NCI-H2029 treated with DMSO at 0.1 percent for 48 hours (cell line): Measurements from ENCODE around the gene FNIP1.
"Not testable (repeated sequence)": the region's sequence is repeated elsewhere in the genome, so short reads cannot be mapped to it uniquely, and the experiment has no call there.

ENCODE experiments used
- DNase-seq: peaks from one replicate; lab custom pipeline; 2025; lab: John Stamatoyannopoulos, UW

Gene FNIP1

GRCh38 chr5:131749723-131750470 lies 46.9 kb downstream of the FNIP1 start:
- no peak for DNase-seq

DNA sequence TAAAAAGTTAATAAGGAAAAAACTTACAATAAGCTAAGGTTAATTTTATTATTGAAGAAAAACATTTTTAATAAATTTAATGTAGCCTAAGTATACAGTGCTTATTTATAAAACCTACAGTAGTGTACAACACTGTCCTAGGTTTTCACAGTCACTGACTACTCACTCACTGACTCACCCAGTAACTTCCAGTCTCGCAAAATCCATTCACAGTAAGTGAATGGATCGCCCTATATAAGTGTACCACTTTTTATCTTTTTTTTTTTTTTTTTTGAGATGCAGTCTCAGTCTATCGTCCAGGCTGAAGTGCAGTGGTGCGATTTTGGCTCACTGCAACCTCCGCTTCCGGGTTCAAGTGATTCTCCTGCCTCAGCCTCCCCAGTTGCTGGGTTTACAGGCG lies 47.7 kb downstream of the FNIP1 start:
- no peak for DNase-seq

DNA sequence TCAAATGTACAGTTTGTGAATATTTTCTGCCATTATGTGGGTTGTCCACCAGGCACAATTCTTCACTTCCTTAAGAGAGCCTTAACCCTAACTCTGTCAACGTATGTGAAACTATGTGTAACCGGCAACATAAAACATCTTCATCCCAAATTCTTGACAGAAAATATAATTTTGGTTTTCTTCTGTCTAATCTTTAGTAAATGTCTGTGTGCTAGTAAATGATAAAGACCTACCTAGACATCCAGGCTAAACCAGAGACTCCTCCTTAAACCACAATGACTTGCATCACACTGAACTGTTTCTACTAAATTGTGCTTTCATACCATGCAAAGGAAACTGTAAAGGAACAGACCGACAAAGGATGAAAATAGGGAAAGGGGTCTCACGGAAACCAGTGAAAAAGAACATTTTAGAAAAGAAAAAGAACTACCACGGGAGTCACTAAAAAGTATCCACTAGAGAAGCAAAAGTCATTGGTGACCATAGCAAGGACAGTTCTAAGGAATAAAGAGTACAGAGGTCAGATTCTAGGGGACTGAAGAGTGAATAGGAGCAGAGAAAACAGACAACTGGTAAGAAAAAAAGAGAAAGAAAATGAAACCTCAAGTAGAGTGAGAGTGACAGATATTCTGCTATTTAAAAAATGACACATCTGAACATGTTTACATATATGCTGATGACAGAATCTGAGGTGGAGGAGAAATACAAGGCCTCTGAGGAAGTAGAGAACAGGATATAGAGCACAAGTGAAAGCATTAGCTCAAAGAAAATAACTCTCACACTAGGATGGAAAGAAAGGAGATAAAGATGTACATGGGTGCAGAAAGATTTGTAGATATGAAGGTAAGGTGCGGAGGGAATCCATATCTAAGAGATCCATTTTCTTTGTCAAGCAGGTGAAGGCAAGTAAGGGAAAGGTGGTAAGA lies 49.4 kb downstream of the FNIP1 start:
- no peak for DNase-seq

- DNase-seq, result no peak
Measured at GRCh38 chr5:131746423-131746822, 50.4 kb downstream of the FNIP1 start.

GRCh38 chr5:131745703-131746102 lies 51.1 kb downstream of the FNIP1 start:
- no peak for DNase-seq

DNA sequence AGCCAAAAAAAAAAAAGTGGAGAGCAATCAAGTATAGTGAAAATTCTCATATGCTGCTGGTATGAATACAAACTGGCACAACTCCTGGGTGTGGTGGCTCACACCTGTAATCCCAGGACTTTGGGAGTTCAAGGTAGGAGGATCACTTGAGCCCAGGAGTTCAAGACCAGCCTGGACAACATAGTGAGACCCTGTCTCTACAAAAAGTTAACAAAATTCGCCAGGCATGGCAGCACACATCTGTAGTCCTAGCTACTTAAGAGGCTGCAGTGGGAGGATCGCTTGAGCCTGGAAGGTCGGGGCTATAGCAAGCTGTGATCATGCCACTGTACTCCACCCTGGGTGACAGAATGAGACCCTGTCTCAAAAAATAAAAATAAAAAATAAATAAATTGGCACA lies 51.7 kb downstream of the FNIP1 start:
- DNase-seq, result no peak

DNA sequence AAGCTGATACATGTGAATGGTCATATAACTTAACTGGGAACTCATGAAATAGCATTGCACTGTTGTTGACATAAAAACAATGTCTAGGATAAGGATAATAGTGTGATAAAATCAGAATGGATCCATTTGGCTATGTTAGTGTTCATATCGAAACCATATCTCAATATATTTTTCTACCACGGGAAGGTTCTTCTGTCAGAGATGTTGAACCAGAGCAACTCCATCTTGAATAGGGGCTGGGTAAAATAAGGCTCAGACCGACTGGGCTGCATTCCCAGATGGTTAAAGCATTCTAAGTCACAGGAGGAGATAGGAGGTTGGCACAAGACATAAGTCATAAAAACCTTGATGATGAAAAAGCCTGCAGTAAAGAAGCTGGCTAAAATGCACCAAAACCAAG lies 56.3 kb downstream of the FNIP1 start:
- DNase-seq, result no peak

- DNase-seq, result no peak
Measured at GRCh38 chr5:131735393-131735792, 61.4 kb downstream of the FNIP1 start.

DNA sequence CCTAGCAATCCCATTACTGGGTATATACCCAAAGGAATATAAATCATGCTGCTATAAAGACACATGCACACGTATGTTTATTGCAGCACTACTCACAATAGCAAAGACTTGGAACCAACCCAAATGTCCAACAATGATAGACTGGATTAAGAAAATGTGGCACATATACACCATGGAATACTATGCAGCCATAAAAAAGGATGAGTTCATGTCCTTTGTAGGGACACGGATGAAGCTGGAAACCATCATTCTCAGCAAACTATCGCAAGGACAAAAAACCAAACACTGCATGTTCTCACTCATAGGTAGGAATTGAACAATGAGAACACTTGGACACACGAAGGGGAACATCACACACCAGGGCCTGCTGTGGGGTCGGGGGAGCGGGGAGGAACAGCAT lies 61.9 kb downstream of the FNIP1 start:
- not testable (repeated sequence) for DNase-seq

- not testable (repeated sequence) for DNase-seq
Measured at GRCh38 chr5:131729292-131729691, 67.5 kb downstream of the FNIP1 start.

DNA sequence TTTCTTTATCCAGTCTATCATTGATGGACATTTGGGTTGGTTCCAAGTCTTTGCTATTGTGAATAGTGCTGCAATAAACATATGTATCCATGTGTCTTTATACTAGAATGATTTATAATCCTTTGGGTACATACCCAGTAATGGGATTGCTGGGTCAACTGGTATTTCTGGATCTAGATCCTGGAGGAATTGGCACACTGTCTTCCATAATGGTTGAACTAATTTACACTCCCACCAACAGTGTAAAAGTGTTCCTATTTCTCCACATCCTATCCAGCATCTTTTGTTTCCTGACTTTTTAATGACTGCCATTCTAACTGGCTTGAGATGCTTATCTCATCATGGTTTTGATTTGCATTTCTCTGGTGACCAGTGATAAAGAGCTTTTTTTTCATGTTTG lies 72.7 kb downstream of the FNIP1 start:
- not testable (repeated sequence) for DNase-seq

- DNase-seq, result peak; percentile 77
Measured at GRCh38 chr5:131720714-131721113, 76.1 kb downstream of the FNIP1 start.

DNA sequence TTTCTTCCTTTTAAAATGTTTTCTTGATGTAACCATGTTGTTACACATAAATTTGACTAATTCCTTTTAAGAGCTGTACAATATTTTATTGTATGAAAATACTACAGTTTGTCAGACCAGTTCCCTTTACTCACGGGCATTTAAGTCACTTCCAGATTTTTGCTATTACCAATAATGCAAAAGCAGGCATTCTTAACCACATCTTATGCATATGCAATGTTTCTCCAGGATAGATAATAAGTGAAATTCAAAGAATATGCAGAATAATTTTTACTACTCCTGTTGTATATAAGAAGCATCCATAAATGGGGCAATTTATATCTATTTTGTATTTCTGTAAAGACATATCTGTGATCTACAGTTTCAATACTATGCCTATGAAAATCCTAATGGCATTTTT lies 77.3 kb downstream of the FNIP1 start:
- DNase-seq, result no peak

DNA sequence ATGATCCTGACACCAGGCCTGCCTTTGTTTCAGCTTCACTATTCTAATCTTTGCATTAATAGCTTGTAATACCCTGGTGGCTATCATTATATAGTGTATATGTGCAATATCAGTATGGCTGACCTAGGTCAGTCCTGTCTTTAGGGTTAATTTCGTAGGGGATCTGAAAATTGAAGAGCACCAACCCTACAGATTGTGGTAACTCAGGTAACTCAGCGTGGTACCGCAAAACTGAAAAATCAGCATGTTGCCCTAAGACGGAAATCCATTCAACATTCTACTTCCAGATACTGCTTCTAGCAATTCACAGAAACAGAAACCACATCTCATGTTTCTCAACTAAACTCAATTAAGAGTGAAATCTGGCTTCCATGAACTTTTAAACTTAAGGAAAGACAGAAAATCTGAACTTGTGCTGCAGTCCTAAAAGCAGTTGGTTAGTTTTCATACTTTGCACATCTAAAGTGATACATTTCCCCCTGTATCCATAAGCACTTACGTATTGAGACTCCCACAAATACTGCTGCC lies 78.3 kb downstream of the FNIP1 start:
- DNase-seq, result no peak

DNA sequence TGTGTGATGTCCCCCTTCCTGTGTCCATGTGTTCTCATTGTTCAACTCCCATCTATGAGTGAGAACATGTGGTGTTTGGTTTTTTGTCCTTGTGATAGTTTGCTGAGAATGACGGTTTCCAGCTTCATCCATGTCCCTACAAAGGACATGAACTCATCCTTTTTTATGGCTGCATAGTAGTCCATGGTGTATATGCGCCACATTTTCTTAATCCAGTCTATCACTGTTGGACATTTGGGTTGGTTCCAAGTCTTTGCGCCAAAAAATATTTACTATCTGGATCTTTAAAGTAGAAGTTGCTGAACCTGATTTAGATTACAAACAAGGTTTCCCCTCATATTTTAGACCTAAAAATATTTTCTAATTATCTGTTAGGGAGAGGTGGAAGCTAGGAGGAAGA lies 79.7 kb downstream of the FNIP1 start:
- DNase-seq, result not testable (repeated sequence)

GRCh38 chr5:131716650-131717049 lies 80.2 kb downstream of the FNIP1 start:
- no peak for DNase-seq

DNA sequence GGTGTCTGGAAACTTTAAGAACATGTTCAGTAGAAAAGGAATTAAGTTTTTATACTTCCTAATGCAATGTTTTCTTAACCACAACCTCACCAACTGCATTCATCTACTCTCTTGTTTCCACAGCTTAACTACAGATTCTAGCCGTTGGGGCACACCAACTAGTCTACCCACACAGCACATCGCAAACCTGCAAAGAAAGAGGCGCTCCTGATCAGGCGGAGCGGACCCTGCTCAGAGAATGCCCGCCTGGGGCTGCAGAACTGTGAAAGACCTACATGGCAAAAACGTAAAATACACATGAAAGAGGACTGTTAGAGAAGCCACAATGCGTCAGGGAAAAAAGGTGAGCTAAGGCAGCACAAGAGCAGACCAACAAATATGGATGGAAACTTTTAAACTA lies 86.4 kb downstream of the FNIP1 start:
- no peak for DNase-seq

DNA sequence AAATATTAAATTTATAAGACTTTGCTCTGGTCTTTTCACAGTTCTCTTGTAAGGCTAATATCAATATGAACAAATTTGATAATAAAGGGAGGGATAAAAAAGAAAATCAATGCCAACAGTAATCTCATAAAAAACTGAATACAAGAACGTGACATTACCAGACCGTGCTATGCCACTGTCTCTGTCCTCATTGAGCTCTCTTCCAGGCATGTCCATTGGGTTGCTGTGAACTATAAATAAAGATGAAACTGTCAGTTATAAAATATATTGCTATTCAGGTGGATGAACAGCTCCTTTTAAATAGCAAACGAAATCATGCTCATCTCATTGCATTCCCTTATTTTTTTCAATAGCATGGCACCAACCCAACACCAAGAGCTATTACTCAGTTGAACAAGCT lies 87.8 kb downstream of the FNIP1 start:
- DNase-seq, result no peak

DNA sequence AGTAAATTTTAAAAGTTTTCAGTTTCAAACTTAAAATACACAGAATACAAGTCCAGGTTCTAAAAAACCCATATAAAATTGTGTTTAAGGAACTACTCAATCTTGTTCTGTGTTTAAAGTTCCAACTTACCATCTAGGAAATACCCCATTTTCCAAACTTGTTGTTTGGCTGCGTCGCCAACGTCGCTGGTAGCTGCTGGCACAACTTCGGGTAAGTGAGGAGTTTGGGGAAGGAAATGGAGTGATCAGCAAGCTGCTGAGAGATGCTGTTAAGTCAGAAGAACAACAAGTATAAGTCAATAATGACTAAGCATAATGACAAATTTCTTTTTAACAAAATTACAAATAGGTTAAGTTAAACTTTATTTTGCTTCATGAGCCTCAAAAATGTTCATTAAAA lies 90.5 kb downstream of the FNIP1 start:
- DNase-seq, result no peak

GRCh38 chr5:131694926-131695325 lies 101.9 kb downstream of the FNIP1 start:
- DNase-seq, result no peak

- DNase-seq, result no peak
Measured at GRCh38 chr5:131693894-131694293, 102.9 kb downstream of the FNIP1 start.

DNA sequence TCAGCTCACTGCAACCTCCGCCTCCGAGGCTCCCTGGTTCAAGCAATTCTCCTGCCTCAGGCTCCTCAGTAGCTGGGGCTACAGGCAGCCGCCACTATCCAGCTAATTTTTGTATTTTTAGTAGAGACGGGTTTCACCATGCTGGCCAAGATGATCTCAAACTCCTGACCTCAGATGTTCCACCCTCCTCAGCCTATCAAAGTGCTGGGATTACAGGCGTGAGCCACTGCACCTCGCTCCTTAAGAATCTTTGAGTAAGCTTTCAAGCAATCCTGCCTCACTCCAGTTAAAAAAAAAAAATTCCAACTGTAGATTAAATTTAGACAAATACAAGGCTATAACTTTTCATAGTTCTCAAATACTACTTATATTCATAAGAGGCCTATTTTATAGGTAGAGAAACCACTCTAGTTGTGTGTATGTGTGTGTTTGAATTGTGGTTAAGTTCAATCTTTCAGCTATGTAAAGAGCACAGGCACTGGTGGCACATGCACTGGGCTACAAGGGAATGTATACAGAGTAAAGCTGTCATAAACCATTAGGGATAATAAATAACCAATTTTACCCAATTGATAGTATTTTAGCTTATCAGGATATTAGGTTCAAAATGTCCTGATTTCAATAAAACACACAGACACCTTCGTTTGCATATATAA lies 111.2 kb downstream of the FNIP1 start:
- no peak for DNase-seq
